Endothelial cell (in vitro differentiated cells): Measurements from ENCODE around the gene LRP1B. TPM values are rescaled to one million over a fixed set of nuclear protein-coding genes. Genes with fewer than 3 reads are reported as not detected.

Experiments
- DNase-seq: peaks from one replicate; pipeline ENCODE4 v3.0.0; 2021; ENCODE audit warnings: low spot score
- H3K27ac Mint-ChIP-seq: one replicate; pipeline ENCODE4 v1.8.0; 2021; ENCODE audit warnings: mixed read lengths, inconsistent platforms; ENCODE audit not compliant: unreplicated experiment
- H3K27me3 Mint-ChIP-seq: one replicate; pipeline ENCODE4 v1.8.0; 2021; ENCODE audit warnings: mild to moderate bottlenecking, moderate library complexity, mixed read lengths, inconsistent platforms; ENCODE audit not compliant: unreplicated experiment
- H3K36me3 Mint-ChIP-seq: one replicate; pipeline ENCODE4 v1.8.0; 2021; ENCODE audit warnings: mild to moderate bottlenecking, low read depth, mixed read lengths, inconsistent platforms; ENCODE audit not compliant: unreplicated experiment
- H3K4me1 Mint-ChIP-seq: one replicate; pipeline ENCODE4 v1.8.0; 2021; ENCODE audit warnings: mild to moderate bottlenecking, mixed read lengths, inconsistent platforms; ENCODE audit not compliant: unreplicated experiment
- H3K4me3 Mint-ChIP-seq: one replicate; pipeline ENCODE4 v1.8.0; 2021; ENCODE audit warnings: mild to moderate bottlenecking, mixed read lengths, inconsistent platforms; ENCODE audit not compliant: unreplicated experiment
- H3K9me3 Mint-ChIP-seq: one replicate; pipeline ENCODE4 v1.8.0; 2021; ENCODE audit warnings: mixed read lengths, inconsistent platforms; ENCODE audit not compliant: unreplicated experiment
- CTCF ChIP-seq: fragments of 200-600 bp; sonication (generic); IDR thresholded peaks from one replicate; pipeline ENCODE4 v1.5.0; 2021; ENCODE audit warnings: antibody characterized with exemption; ENCODE audit not compliant: unreplicated experiment
- total RNA-seq: library from RNA; stranded (reverse); fragmentation: NEBNext Ultra II Directional; extraction: Animal tissue kit (Norgen Biotek cat#: 25700); gene quantifications from one replicate; pipeline ENCODE4 v1.2.1, GENCODE V29; 2021; ENCODE audit not compliant: unreplicated experiment

LRP1B gene
- total RNA-seq, 1 donor from 2014 or later = 1.4 TPM

GRCh38 chr2:140892436-140892835, 1238.4 kb downstream of the LRP1B start:
- H3K4me1 Mint-ChIP-seq = no peaks in the 10 kb centered on the region
- H3K27me3 Mint-ChIP-seq = no peaks in the 10 kb centered on the region
- H3K9me3 Mint-ChIP-seq = no peaks in the 10 kb centered on the region
- no peaks in the 10 kb centered on the region for H3K36me3 Mint-ChIP-seq
- no peak overlapping the region for H3K4me3 Mint-ChIP-seq
- no peak for TF ChIP-seq CTCF
- no peak overlapping the region for H3K27ac Mint-ChIP-seq
- no peak for DNase-seq

- TF ChIP-seq CTCF = peak; percentile 45
- DNase-seq = no peak
- Mint-ChIP-seq H3K4me3 (no peak overlapping the region), H3K4me1 (no peaks in the 10 kb centered on the region), H3K27me3 (no peaks in the 10 kb centered on the region), H3K27ac (no peak overlapping the region), H3K9me3 (no peaks in the 10 kb centered on the region), H3K36me3 (no peaks in the 10 kb centered on the region)
These were observed 1239.1 kb downstream of the LRP1B start for GRCh38 chr2:140891614-140892212.

- H3K27me3 Mint-ChIP-seq = no peaks in the 10 kb centered on the region
- no peak for TF ChIP-seq CTCF
These were observed 1247.9 kb downstream of the LRP1B start for GRCh38 chr2:140882671-140883620.

GRCh38 chr2:140880573-140880972, 1250.2 kb downstream of the LRP1B start:
- TF ChIP-seq CTCF = no peak
- Mint-ChIP-seq H3K4me3 (no peak overlapping the region), H3K27ac (no peak overlapping the region), H3K36me3 (no peaks in the 10 kb centered on the region), H3K4me1 (no peaks in the 10 kb centered on the region), H3K27me3 (no peaks in the 10 kb centered on the region), H3K9me3 (no peaks in the 10 kb centered on the region)
- no peak for DNase-seq

More at GRCh38 chr2:140882671-140883620, 1247.9 kb downstream of the LRP1B start:
- no peaks in the 10 kb centered on the region for H3K9me3 Mint-ChIP-seq
- no peak for DNase-seq
- H3K4me3 Mint-ChIP-seq = no peak overlapping the region
- H3K27ac Mint-ChIP-seq = no peak overlapping the region
- H3K36me3 Mint-ChIP-seq = no peaks in the 10 kb centered on the region
- no peaks in the 10 kb centered on the region for H3K4me1 Mint-ChIP-seq

- DNase-seq = no peak
- TF ChIP-seq CTCF = no peak
- Mint-ChIP-seq H3K9me3 (no peaks in the 10 kb centered on the region), H3K36me3 (no peaks in the 10 kb centered on the region), H3K27me3 (no peaks in the 10 kb centered on the region), H3K27ac (no peak overlapping the region), H3K4me1 (no peaks in the 10 kb centered on the region), H3K4me3 (no peak overlapping the region)
These were observed 1254.8 kb downstream of the LRP1B start for GRCh38 chr2:140876015-140876414.
